ENCODE data around the gene NLRC4.
A peak's percentile ranks its signal among the peaks of the same experiment; 100 is the strongest.
"Not testable (repeated sequence)": the region's sequence is repeated elsewhere in the genome, so short reads cannot be mapped to it uniquely, and the experiment has no call there.

NLRC4 gene

GRCh38 chr2:32246911-32247310 lies 17.8 kb downstream of the NLRC4 start:
- DNase-seq: no peak

GRCh38 chr2:32242331-32242730 lies 22.4 kb downstream of the NLRC4 start:
- no peak for DNase-seq

- no peak for DNase-seq
Measured at GRCh38 chr2:32237996-32238395, 26.7 kb downstream of the NLRC4 start.

GRCh38 chr2:32237488-32237887 lies 27.2 kb downstream of the NLRC4 start:
- DNase-seq: no peak

GRCh38 chr2:32235315-32235714 lies 29.4 kb downstream of the NLRC4 start:
- DNase-seq: no peak

GRCh38 chr2:32231959-32232358 lies 32.7 kb downstream of the NLRC4 start:
- no peak for DNase-seq

GRCh38 chr2:32229635-32230034 lies 35.1 kb downstream of the NLRC4 start:
- peak; percentile 84 for DNase-seq

- DNase-seq: no peak
Measured at GRCh38 chr2:32228181-32228580, 36.5 kb downstream of the NLRC4 start.

GRCh38 chr2:32227492-32227891 lies 37.2 kb downstream of the NLRC4 start:
- no peak for DNase-seq

GRCh38 chr2:32222966-32223365 lies 41.7 kb downstream of the NLRC4 start:
- DNase-seq: no peak

- DNase-seq: no peak
Measured at GRCh38 chr2:32220445-32220844, 44.2 kb downstream of the NLRC4 start.

GRCh38 chr2:32212295-32212694 lies 52.4 kb downstream of the NLRC4 start:
- DNase-seq: no peak

- no peak for DNase-seq
Measured at GRCh38 chr2:32210767-32211408, 53.8 kb downstream of the NLRC4 start.

- DNase-seq: not testable (repeated sequence)
Measured at GRCh38 chr2:32203428-32203827, 61.3 kb downstream of the NLRC4 start.

GRCh38 chr2:32200814-32201213 lies 63.9 kb downstream of the NLRC4 start:
- no peak for DNase-seq

GRCh38 chr2:32192418-32192817 lies 72.3 kb downstream of the NLRC4 start:
- DNase-seq: no peak

- DNase-seq: no peak
Measured at GRCh38 chr2:32189011-32189410, 75.7 kb downstream of the NLRC4 start.

- DNase-seq: no peak
Measured at GRCh38 chr2:32182667-32183066, 82.0 kb downstream of the NLRC4 start.
